ENCODE results near the gene ZNF213.

GRCh38 chr16:3186946-3187690 is 52.3 kb downstream of the ZNF213 start:
- TF ChIP-seq POLR2A (IDR thresholded peaks at IDR 0.05; ENCODE audit: low read length) (no peak), GATA1 (IDR thresholded peaks at IDR 0.05; ENCODE audit: low read depth, low read length) (no peak)
